Mucosa of descending colon (tissue), 3 donors: Measurements from ENCODE around the gene SUMO1. TPM values are rescaled to one million over a fixed set of nuclear protein-coding genes. Genes with fewer than 3 reads are reported as not detected.

Experiments
- ATAC-seq: fragments of 200-7000 bp; cut with Tn5 transposase; one replicate; pipeline ENCODE4 v1.9.1; 2020; ENCODE audit warnings: mild to moderate bottlenecking, moderate library complexity
- DNase-seq, 3 donors: peaks; one replicate each; pipeline ENCODE4 v3.0.0-alpha.2; 2020
- H3K36me3 ChIP-seq: fragments of 200-600 bp; one replicate; pipeline ENCODE4 v1.8.0; 2021; ENCODE audit warnings: low read depth, mild to moderate bottlenecking
- H3K4me1 ChIP-seq: fragments of 200-600 bp; one replicate; pipeline ENCODE4 v1.8.0; 2021; ENCODE audit warnings: low read depth, mild to moderate bottlenecking
- H3K4me3 ChIP-seq: fragments of 200-600 bp; one replicate; pipeline ENCODE4 v1.8.0; 2021; ENCODE audit warnings: mild to moderate bottlenecking
- H3K9me3 ChIP-seq: fragments of 200-600 bp; one replicate; pipeline ENCODE4 v1.8.0; 2021; ENCODE audit warnings: mild to moderate bottlenecking
- CTCF ChIP-seq: fragments of 200-600 bp; IDR thresholded peaks from one replicate; pipeline ENCODE4 v1.8.0; 2022; ENCODE audit warnings: antibody characterized with exemption, mild to moderate bottlenecking
- intact Hi-C, 2 donors: fragments of 100-400 bp; cut with DNase I in 1 of 2; cut with micrococcal nuclease in 1 of 2; formaldehyde crosslinking; loops; one replicate each; pipeline versions ENCODE4 v1.11.0 to v1.11.1; 2022; cut with DNase I, micrococcal nuclease
- total RNA-seq, 3 donors: library from RNA; stranded (reverse); fragmentation: NEBNext Ultra II Directional in 2 of 3; extraction: Animal tissue kit (Norgen Biotek cat#: 25700) in 2 of 3; gene quantifications; one replicate each; pipeline versions ENCODE4 v1.2.1 to v1.2.4, GENCODE V29; 2021 to 2023
- donor health status: DM: no; HTN: no; CAD: no; lungs with moderate emphysema.
- donor health status: DM: no; HTN: no; CAD: no.
- donor health status: DM: no; HTN: yes; CAD: no.

Gene SUMO1
- total RNA-seq, 3 donors from 2014 or later: 75.5 to 81.4 (median 77.6) TPM

- DNase-seq: no peak
- intact Hi-C loops: no loop called here
- Histone ChIP-seq H3K4me3 (no peak overlapping the region), H3K4me1 (no peaks in the 10 kb centered on the region), H3K36me3 (no peaks in the 10 kb centered on the region), H3K9me3 (no peaks in the 10 kb centered on the region)
- TF ChIP-seq CTCF: no peak
- ATAC-seq: no peak
Observed at GRCh38 chr2:202157211-202157990, 81.0 kb downstream of the SUMO1 start.

Other genes starting within 250 kb of the SUMO1 start
- 10 to 100 TPM in 1 of 3 donors, 1 to 10 TPM in 2; 4.8 to 84.3 (median 5.9) TPM for gene FZD7, start 204.7 kb downstream of the SUMO1 start, total RNA-seq
- under 1 TPM in 2 of 3 donors, not detected in 1; 0.13 to 0.14 TPM for gene KIAA2012, start 165.3 kb downstream of the SUMO1 start, total RNA-seq
- 10 to 100 TPM; 34.3 to 43.2 (median 38.5) TPM for gene NOP58, start 27.2 kb upstream of the SUMO1 start, total RNA-seq
- 10 to 100 TPM; 33.9 to 54.5 (median 38.7) TPM for gene BMPR2, start 137.7 kb upstream of the SUMO1 start, total RNA-seq